Measurements from ENCODE around the gene SMARCB1. TPM values are rescaled to one million over a fixed set of nuclear protein-coding genes. Genes with fewer than 3 reads are reported as not detected.
A peak's percentile ranks its signal among the peaks of the same experiment; 100 is the strongest.
"Not testable (repeated sequence)": the region's sequence is repeated elsewhere in the genome, so short reads cannot be mapped to it uniquely, and the experiment has no call there.

The SMARCB1 gene
- total RNA-seq, 1 experiment from 2014 or later: 49.6 TPM

- no peak for DNase-seq (ENCODE audit: extremely low read depth, low read depth)
These were observed 55.1 kb downstream of the SMARCB1 start for GRCh38 chr22:23841736-23842445.

- no peak for DNase-seq (ENCODE audit: extremely low read depth, low read depth)
These were observed 55.8 kb downstream of the SMARCB1 start for GRCh38 chr22:23842599-23842998.

- DNase-seq (ENCODE audit: extremely low read depth, low read depth): no peak
These were observed 58.0 kb downstream of the SMARCB1 start for GRCh38 chr22:23844739-23845202.

GRCh38 chr22:23845265-23846080, 58.7 kb downstream of the SMARCB1 start:
- DNase-seq (ENCODE audit: extremely low read depth, low read depth): no peak

- DNase-seq (ENCODE audit: extremely low read depth, low read depth): no peak
These were observed 59.3 kb downstream of the SMARCB1 start for GRCh38 chr22:23846081-23846469.

GRCh38 chr22:23847310-23847920, 60.6 kb downstream of the SMARCB1 start:
- no peak for DNase-seq (ENCODE audit: extremely low read depth, low read depth)

GRCh38 chr22:23847991-23848864, 61.5 kb downstream of the SMARCB1 start:
- no peak for DNase-seq (ENCODE audit: extremely low read depth, low read depth)

- peak; percentile 42 for DNase-seq (ENCODE audit: extremely low read depth, low read depth)
These were observed 62.5 kb downstream of the SMARCB1 start for GRCh38 chr22:23849009-23850006.

- no peak for DNase-seq (ENCODE audit: extremely low read depth, low read depth)
These were observed 63.4 kb downstream of the SMARCB1 start for GRCh38 chr22:23850136-23850611.

GRCh38 chr22:23856721-23857605, 70.2 kb downstream of the SMARCB1 start:
- no peak for DNase-seq (ENCODE audit: extremely low read depth, low read depth)

GRCh38 chr22:23857606-23858483, 71.1 kb downstream of the SMARCB1 start, which contains the start of gene SLC2A11:
SLC2A11 (plus strand) TSS chr22:23857875; CDS start chr22:23858000, 125 bp downstream.
- DNase-seq (ENCODE audit: extremely low read depth, low read depth): peak; percentile 96

- DNase-seq (ENCODE audit: extremely low read depth, low read depth): no peak
These were observed 71.7 kb downstream of the SMARCB1 start for GRCh38 chr22:23858484-23858815.

GRCh38 chr22:23859201-23859600, 72.4 kb downstream of the SMARCB1 start:
- no peak for DNase-seq (ENCODE audit: extremely low read depth, low read depth)

GRCh38 chr22:23860187-23860586, 73.4 kb downstream of the SMARCB1 start:
- not testable (repeated sequence) for DNase-seq (ENCODE audit: extremely low read depth, low read depth)

GRCh38 chr22:23862103-23862502, 75.3 kb downstream of the SMARCB1 start:
- DNase-seq (ENCODE audit: extremely low read depth, low read depth): no peak

- not testable (repeated sequence) for DNase-seq (ENCODE audit: extremely low read depth, low read depth)
These were observed 77.9 kb downstream of the SMARCB1 start for GRCh38 chr22:23864499-23865154.

GRCh38 chr22:23868580-23868979, 81.8 kb downstream of the SMARCB1 start:
- no peak for DNase-seq (ENCODE audit: extremely low read depth, low read depth)
